ENCODE results near the gene IL1F10.

The IL1F10 gene

DNA sequence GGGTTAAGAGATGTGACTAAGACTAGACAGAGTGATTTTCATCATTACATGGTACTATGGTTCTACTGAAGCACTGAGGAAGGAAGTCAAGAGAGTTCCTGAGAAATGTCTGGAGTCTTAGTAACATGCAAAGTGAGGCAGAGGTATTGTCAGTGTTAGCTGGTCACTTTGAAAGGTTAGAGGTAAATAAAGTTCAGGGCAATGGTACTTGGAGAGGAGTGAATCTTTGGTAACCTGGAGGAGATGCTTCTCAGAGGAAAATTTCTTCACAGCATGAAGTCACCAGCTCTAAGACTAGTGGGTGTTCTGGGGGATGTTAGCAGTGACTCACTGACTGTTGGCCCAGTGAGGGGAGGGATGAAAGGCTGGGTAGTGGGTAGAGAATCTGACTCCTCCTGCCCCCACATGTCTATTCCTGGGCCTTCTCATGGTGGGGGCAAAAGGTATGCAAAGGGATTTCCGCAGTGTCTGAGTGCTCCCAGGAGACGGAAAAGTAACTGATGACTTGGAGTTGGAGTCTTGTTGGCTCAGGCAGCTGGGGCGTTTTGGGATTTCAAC lies 36.4 kb downstream of the IL1F10 start:
- no peak for FAIRE-seq
- DNase-seq (ENCODE audit: extremely low spot score, insufficient read length, low read depth): no peak

DNA sequence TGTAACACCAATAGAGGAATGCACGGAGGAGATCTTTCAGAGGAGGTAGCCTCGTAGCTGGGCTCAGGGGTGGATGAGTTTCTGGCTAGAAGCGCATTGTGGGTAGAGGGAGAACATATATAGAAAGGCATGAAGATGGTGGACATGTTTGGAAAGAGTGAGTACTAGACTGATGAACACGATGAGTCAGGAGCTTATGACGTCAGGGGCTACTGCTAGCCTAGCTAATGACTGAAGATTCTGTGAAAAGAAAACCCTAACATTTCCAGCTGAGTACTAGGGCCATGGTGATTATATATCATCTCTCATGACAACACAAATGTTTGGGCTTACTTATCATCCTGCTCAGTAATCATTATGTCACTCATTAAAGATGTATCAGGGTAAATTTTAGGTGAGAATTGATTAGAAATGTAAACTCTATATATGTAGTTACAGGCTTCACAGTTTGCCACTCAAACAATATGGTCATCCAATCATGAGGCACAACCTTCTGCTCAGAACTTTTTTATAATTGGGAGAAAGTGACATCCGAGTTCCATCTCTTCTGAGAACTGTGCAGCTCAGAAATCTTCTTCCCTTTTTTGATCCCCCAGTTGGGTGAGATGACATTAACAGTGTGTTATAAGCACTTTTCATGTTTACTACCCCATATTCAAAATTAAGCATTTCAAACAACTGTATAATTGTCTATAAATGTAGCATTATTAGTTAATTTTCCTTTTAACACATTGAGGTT lies 37.4 kb downstream of the IL1F10 start:
- FAIRE-seq (no peak), DNase-seq (ENCODE audit: extremely low spot score, insufficient read length, low read depth) (no peak)

DNA sequence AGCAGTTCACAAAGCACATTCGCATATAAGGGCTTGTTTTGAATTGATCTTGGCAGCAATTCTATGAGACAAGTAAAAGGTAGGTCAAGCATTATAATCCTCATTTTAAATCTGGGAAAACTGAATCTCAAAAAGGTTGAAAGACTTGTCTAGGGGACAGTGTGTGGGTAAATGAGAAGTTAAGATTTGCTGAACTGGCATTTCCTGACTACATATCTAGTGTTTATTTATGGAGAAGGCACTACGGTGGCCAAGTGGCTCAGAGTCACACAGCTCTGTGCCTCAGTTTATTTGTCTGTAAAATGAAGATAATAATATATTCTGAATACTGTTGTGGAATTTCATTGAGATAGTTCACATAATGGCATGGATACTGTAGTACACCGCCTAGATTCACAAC lies 43.4 kb downstream of the IL1F10 start:
- FAIRE-seq (no peak), DNase-seq (ENCODE audit: extremely low spot score, insufficient read length, low read depth) (no peak)

DNA sequence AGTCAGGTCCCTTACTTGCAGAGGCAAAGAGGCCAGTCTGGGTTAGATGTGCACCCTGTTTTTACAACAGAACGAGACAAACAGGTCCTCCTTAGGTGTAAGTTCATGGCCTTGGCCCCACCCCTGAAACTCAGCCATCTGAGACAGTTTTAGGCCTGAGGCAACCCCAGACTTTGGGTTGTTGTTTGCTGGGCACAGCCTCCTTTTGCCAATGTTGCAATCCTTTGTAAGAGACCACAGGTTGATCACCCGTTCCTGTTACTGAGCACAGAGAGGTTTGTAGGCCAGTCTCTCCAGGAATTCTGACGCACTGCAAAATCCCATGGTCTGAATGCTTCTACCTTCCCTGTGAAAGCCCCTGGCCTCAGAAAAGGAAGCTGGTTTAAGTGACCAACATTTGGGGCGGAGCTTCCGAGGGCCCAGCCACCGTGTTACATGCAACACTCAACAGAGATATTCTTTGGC lies 44.1 kb downstream of the IL1F10 start:
- FAIRE-seq: no peak
- no peak for DNase-seq (ENCODE audit: extremely low spot score, insufficient read length, low read depth)

DNA sequence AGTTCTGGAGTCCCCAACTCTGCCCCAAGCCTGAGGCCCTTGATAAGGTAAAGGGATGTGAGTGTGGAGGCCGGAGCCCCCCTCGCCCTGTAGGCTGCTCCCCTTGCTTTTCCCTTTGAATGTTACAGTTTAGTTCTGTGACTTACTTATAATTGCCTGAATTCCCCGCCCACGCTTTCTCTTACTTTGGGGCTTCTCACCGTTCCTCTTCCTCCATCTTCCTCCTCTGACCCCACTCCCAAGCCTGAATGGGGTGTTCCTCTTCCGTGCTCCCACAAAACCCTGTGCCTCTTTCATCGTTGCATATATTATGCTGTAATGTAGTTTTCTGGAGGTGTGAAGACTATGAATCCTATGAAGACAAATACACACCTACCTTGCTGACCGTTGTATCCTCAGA lies 44.7 kb downstream of the IL1F10 start:
- no peak for FAIRE-seq
- DNase-seq (ENCODE audit: extremely low spot score, insufficient read length, low read depth): no peak

DNA sequence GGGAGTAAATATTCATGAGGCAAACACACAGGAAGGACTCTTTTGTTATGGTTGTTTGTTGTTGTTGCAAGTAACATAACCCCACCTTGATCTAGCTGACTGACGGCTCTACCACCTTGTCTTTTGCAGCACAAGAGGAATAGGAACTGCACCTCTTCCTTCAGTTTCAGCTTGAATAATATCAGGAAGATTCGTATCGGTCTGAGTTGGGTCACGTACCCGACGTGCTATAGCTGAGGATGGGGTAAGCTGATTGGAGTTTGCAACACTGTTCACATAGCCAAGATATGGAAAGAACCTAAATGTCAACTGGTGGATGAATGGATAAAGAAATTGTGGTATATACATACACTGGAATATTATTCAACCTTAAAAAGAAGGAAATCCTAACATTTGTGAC lies 45.1 kb downstream of the IL1F10 start:
- FAIRE-seq: no peak

DNA sequence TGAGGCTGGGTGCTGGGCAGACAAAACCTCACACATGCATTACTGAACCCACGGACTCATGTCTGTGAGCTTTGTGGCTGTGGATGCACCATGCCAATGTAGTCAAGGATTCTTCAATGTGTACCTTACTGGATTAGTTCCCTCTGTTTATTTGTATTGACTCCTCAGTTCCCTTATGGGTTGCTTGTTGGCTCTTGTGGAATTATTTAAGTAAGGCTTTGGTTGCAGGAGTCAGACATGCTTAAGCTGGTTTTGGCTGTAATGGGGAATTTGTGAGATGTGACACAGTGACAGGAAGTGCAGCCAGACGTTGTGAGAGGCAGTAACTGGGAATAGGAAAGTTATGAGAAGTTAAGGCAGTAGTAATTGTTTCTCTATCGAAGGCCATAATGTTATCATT lies 46.0 kb downstream of the IL1F10 start:
- no peak for DNase-seq (ENCODE audit: extremely low spot score, insufficient read length, low read depth)
- no peak for FAIRE-seq

More for the DNA sequence above, 45.1 kb downstream of the IL1F10 start:
- DNase-seq (ENCODE audit: extremely low spot score, insufficient read length, low read depth): no peak

DNA sequence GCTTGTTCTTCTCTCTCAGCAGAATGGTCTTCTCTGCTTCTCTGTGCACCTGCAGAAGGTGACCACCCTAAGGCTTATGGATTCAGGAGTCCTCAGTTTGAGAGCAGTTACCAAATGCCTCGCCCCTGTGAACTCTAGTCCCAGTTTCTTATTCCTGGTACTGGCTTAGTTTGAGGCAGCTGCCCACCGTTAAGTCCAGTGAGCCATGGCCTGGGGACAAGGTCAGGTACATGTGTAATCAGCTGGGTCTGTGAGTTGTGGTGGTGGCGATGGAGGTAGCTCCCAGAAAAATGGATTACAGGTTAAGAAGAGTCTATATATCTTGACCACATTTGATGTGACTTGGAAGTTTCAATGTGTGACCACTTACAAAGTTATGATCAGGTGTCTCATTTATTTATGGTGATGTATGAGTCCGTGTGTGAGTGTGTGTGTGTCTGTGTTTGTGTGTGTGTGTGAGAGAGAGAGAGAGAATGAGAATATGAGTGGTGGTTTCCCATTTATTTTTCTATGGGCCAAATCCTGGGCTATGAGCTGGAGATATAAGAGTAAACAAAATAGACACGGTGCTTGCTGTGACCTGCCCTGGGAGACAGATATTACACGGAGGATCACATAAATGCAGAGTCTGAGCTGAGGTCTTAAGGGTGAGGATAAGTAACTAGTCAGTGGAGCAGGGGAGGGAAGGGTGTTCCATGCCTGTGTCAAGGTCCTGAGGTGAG lies 46.6 kb downstream of the IL1F10 start:
- FAIRE-seq: no peak
- no peak for DNase-seq (ENCODE audit: extremely low spot score, insufficient read length, low read depth)

DNA sequence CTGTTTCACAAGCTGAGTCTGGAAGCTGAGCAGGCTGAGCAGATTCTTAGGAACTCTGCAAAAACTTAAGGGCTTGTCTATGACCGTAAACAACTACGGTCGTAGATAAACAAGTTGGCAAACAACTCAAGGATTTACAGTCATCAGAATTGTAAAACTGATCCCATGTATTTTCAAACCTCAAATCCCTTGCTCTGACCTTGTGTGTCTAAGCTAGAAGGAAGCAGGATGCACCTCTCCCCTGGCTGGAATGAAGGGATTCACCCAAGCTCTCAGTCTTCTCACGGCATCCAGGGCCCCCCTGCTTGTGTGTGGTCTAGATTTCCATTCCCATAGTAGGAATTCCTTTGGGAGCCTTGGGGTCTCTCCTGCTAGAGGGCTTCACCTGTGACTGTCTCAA lies 47.2 kb downstream of the IL1F10 start:
- FAIRE-seq: no peak
- no peak for DNase-seq (ENCODE audit: extremely low spot score, insufficient read length, low read depth)

DNA sequence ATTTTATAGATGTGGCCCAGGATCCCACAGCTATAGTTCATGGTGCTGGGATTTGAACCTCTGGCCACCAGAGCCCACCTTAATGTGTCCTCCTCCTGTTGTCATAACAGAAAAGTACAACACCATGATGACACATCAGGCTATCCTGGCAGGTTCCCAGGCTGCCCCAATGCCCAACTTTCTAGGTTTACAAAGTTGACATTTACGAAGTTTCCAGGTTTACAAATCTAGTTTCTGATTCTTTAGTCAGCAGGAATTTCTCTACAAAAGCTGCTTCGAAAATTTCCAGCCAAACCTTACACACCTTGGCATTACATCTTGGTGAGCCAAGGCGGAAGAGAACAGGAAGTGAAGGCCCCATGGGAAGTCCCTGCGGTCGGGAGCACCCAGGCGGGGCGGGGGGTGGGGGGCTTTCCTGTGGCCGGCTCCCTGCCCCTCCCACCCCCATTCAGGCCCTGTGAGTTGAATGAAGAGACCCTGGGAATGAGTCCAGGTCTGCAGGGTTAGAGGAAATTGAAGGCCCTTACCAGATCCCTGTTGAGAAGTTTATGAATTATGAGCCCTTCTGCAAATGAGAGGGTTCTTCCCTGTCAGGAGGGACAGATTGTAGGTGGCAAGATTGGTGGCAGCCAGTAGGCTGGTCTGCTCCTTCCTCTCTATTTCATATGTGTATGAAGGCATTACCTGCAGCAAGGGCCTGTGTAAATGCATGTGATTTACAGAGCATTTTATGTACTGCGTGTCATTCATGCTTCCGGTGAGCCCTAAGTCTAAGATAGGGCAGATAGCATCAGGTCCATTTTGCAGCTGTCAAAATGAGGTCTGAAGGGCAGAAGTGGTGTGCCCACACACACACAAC lies 48.6 kb downstream of the IL1F10 start:
- DNase-seq (ENCODE audit: extremely low spot score, insufficient read length, low read depth): no peak
- peak; percentile 56 for FAIRE-seq

DNA sequence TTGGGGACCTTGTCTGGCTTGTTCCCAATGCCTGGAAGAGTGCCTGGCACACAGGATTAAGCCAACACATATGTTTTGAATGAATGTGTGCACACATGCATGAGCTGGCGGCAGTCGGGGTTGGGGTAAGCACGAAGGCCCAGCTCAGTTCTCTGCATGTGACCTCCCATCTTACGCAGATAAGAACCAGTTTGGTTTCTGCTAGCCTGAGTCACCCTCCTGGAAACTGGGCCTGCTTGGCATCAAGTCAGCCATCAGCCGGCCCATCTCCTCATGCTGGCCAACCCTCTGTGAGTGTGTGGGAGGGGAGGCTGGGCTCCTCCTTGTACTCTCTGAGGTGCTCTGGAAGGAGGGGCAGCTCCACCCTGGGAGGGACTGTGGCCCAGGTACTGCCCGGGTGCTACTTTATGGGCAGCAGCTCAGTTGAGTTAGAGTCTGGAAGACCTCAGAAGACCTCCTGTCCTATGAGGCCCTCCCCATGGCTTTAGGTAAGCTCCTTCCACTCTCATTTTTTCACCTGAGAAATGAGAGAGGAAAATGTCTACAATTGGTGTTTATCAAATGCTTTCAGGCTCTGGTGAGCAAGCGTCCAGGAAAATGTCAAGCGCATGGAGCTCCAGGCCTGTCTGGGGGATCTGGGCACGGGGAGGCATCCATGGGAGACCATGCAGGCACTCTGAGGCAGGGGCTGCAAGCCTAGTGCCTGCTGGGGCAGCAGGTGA lies 49.9 kb downstream of the IL1F10 start:
- DNase-seq (ENCODE audit: extremely low spot score, insufficient read length, low read depth) (no peak), FAIRE-seq (no peak)

DNA sequence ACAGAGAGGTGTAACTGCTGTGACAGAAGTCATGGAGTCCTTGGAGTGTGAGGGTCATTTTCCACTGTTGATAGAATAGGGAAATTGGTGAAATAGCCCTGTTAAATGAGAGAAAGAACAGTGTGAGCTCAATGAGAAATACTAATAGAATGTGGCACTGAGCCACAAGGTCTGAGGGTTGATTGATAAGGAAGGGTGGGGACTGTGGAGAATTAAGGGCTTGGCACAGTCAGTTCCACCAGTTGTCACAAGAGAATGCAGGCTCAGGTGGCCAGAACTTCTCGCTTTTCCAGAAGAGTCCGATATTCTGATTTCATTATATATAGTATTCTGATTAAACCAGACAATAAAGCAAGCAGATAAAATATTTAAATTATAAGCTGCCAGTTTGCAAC lies 50.5 kb downstream of the IL1F10 start:
- DNase-seq (ENCODE audit: extremely low spot score, insufficient read length, low read depth): no peak

DNA sequence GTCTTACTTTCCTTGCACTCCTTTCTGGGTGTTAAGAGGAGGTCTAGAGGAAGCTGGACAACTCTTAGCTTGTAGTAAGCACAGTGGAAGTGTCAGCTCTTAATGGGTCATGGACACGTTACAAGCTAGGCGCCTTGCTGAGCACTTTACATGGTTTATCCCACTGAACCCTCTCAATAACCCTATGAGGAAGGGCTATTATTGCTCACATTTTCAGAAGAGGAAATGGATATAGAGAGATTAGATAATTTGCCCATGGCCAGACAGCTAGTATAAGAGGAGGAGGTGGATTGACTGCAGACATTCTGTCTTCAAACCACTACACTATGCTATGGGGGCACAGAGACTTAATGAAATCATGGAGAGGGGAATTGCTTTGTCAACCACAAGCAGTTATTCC lies 51.3 kb downstream of the IL1F10 start:
- no peak for DNase-seq (ENCODE audit: extremely low spot score, insufficient read length, low read depth)
- FAIRE-seq: no peak

More for the DNA sequence above, 50.5 kb downstream of the IL1F10 start:
- no peak for FAIRE-seq

DNA sequence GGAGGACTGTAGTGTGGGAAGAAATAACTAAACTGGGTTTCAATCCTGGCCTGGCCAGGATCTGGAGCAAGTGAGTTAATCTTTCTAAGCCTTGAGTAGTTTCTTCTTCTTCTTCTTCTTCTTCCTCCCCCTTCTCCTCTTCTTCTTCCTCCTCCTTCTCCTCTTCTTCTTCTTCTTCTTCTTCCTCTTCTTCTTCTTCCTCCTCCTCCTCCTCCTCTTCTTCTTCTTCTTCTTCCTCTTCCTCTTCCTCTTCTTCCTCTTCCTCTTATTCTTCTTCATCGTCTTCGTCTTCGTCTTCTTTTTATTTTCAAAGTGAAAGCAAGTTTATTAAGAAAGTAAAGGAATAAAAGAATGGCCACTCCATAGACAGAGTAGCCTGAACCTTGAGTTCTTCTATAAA lies 53.1 kb downstream of the IL1F10 start:
- DNase-seq (ENCODE audit: extremely low spot score, insufficient read length, low read depth): no peak
- no peak for FAIRE-seq

DNA sequence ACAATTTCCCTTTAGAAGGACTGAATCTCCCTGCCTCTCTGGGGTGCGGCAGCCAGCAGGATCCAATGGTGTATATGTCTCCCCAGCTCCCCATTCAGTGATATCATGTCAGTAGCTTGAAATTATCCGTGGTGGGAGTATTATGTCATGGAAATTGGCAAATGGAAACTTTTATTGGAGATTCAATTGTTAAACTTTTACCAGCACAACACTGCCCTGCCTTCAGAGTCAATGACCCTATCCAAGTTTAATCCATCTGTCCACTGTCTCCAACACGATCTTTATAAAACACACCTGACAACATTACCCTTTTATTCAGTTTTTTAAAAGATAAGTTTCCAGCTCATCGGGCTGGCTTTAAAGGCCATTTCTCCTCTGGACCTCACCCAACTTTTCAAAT lies 54.6 kb downstream of the IL1F10 start:
- DNase-seq (ENCODE audit: extremely low spot score, insufficient read length, low read depth): no peak

DNA sequence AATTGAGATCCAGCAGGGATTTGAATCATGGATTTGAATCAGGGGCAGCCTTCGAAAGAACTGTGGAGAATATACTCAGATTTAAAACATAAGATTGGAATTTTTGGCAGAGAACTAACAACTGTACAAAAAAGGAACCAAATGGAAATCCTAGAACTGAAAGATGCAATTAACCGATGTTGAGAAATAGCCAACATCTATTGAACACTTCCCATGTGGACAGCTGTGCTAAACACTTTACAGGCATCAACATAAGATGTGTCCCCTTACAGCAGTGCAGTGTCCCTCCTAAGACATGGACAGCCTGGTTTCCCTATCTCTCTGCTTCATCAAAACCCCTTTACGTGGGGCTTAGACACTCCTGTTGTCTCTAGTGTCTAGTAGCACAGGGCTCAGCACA lies 56.0 kb downstream of the IL1F10 start:
- no peak for FAIRE-seq
- DNase-seq (ENCODE audit: extremely low spot score, insufficient read length, low read depth): no peak

More for the DNA sequence above, 54.6 kb downstream of the IL1F10 start:
- no peak for FAIRE-seq

DNA sequence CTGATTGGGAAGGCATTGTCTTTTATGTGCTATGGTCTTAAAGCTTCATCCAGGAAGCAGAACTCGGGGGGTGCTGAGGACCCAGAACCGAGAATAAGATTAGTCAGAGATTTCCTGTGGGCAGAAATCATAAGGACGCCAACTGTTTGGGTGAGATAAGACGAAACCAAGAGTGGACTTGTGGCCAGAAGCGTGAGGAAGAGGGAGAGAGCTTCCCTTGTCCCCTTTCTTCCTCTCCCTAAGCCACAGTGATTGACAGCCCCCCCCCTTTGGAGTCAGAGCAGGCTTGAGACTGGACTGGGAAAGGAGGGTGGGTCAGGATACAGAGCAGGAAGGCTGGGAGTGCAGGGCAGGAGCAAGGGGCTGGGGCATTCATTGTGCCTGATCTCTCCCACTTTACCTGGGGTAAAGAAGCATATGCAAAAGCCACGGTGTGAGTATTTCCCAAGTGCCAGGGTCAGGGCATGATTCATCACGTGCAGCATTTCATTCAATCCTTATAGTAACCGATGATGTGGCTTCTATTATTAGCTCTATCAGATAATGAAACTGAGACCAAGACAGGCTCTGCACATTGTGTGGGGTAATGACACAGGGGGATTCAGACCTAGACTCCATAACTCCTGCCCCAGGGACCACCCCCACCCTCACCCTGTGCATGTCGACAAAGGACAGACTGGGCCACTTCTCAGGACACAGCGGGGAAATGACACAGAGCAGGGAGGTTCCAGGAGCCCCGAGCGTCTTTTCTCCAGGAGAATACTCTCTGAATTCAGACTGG lies 56.6 kb downstream of the IL1F10 start:
- FAIRE-seq (peak; percentile 66), DNase-seq (ENCODE audit: extremely low spot score, insufficient read length, low read depth) (no peak)
